Aortic smooth muscle cell (primary cell): Measurements from ENCODE around the gene FAM136A. TPM values are rescaled to one million over a fixed set of nuclear protein-coding genes. Genes with fewer than 3 reads are reported as not detected.

Source experiments
- total RNA-seq: library from RNA; depleted of rRNA; stranded (reverse); fragments of >200 nt; gene quantifications from 2 replicates; pipeline ENCODE4 v1.2.3, GENCODE V29; 2014

Gene FAM136A
- total RNA-seq: 19.7 and 22.2 TPM in 2 replicates

DNA sequence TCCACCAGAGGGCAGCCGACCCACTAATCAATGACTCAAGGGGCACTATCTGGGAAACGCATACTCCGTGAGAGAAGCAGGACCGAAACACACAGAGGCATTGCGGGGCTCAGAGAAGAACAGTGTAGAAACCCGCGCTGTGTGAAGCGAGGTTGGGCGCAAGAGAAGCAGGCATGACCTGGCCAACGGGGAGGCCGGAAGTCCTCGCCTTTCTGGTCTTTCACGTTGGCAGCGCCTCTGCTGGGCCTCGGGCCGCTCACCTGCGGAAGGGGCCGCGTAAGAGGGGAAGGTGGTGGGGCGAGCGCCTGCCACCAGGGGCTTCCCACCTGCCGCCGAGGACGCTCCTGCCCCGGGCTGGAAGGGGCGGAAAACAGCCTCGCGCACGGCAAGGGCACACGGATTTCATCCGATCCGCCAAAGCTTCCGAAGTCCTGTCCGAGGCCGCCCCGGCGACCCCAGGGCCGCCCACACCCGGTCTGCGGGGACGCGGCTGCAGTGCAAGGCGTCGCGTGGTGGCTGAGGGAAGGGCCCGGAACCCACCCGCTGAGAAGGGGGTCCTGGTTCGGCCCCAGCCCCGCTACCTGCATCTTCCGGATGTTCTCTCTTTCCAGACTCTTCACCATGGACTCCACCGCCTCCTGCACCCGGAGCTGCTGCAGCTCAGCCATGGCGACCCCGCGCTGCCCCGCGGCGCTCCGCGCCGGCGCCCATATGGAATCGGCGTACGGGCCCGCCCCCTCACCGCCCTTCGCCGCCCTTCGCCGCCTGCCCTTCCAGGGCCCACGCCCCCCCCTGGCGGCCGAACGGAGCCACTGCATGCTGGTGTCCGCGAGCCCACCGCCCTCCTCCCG, at the start of gene FAM136A:
Gene FAM136A, minus strand, starts transcription at position 724 of the 851 bp plus-strand sequence. Its CDS starts 56 bp downstream, at position 668.

DNA sequence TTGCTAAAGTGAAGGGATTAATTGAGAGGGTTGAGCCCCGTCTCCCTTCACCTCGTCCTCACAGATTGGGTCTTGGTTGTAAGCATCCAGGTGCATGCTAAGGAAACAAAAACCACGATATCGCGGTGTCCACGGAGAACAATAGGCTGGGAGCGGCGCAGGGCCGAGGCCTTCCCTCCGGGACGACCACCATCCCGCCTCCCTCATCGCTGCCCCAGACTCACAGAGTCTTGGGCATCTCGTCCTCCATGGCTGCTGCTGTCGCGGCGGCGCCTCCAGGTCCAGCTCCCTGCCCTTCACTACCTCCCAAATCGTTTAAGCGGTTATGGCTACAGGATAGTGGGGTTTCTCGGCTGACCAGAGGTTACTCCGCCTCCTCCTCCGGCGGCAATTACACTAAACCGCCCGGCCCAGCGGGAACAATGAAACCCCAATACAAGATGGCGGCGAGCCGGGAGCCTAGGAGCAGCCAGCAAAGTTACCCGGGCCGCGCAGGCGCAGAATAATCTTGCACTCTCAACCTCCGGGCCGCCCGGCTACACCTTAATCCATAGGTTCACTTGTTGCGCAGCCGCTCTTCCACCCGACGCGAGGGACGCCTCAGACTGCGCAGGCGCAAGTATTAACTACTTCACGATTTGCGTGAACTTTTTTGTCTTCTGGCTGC, 53.6 kb downstream of the FAM136A start, which contains the start of gene TIA1:
Gene TIA1, minus strand, starts transcription at position 448 of the 667 bp plus-strand sequence. Its CDS starts 198 bp downstream, at position 250.

Other genes starting within 250 kb of the FAM136A start
- gene PCBP1, start 214.6 kb downstream of the FAM136A start, total RNA-seq: 26.3 and 40.6 TPM in 2 replicates
- 16.0 and 18.0 TPM in 2 replicates for gene C2orf42, start 111.0 kb downstream of the FAM136A start, total RNA-seq
- gene TIA1, start 53.4 kb downstream of the FAM136A start, total RNA-seq: 93.3 and 123 TPM in 2 replicates
- gene PCYOX1, start 43.9 kb downstream of the FAM136A start, total RNA-seq: 73.5 and 91.5 TPM in 2 replicates
- gene SNRPG, start 8.3 kb downstream of the FAM136A start, total RNA-seq: 151 and 215 TPM in 2 replicates